WTC11 (cell line): ENCODE data around the gene MLLT1. TPM values are rescaled to one million over a fixed set of nuclear protein-coding genes. Genes with fewer than 3 reads are reported as not detected.

Experiments used
- ATAC-seq: fragments of 200-7000 bp; cut with Tn5 transposase; 2 replicates; pipeline ENCODE4 v1.10.0; 2021; ENCODE audit warnings: mild to moderate bottlenecking, moderate library complexity
- CTCF ChIA-PET: fragments of 300-600 bp; sonication (Branson Sonifier 250); formaldehyde crosslinking; loops from one replicate; lab custom pipeline; 2021; ENCODE audit warnings: antibody characterized with exemption; lab: Charles Lee
- POLR2A ChIA-PET: fragments of 350-600 bp; sonication (Branson Sonifier 250); formaldehyde crosslinking; loops from one replicate; lab custom pipeline; 2021; ENCODE audit warnings: antibody characterized with exemption; lab: Charles Lee
- DNase-seq: peaks from one replicate; pipeline ENCODE4 v3.0.0; 2021; ENCODE audit warnings: low spot score
- H3K27ac Mint-ChIP-seq: 2 replicates; pipeline ENCODE4 v1.8.0; 2021; ENCODE audit warnings: mixed read lengths
- H3K27me3 Mint-ChIP-seq: 2 replicates; pipeline ENCODE4 v1.8.0; 2021; ENCODE audit warnings: low read depth, mild to moderate bottlenecking, moderate library complexity, mixed read lengths
- H3K36me3 Mint-ChIP-seq: 2 replicates; pipeline ENCODE4 v1.8.0; 2021; ENCODE audit warnings: mixed read lengths
- H3K4me1 Mint-ChIP-seq: 2 replicates; pipeline ENCODE4 v1.8.0; 2022; ENCODE audit warnings: mixed read lengths
- H3K4me3 Mint-ChIP-seq: 2 replicates; pipeline ENCODE4 v1.8.0; 2021; ENCODE audit warnings: mild to moderate bottlenecking, moderate library complexity, mixed read lengths
- H3K9me3 Mint-ChIP-seq: 2 replicates; pipeline ENCODE4 v1.8.0; 2021; ENCODE audit warnings: mixed read lengths
- CREM ChIP-seq: sonication (generic); formaldehyde crosslinking; IDR thresholded peaks from 2 replicates; pipeline ENCODE4 v1.8.1; 2022; ENCODE audit warnings: mild to moderate bottlenecking, missing genetic modification reagents, moderate library complexity
- ETV6 ChIP-seq: sonication (generic); formaldehyde crosslinking; IDR thresholded peaks from 2 replicates; pipeline ENCODE4 v1.8.1; 2022; ENCODE audit warnings: mild to moderate bottlenecking, missing genetic modification reagents
- FOXK1 ChIP-seq: sonication (generic); formaldehyde crosslinking; IDR thresholded peaks from 2 replicates; pipeline ENCODE4 v1.8.0; 2022; ENCODE audit warnings: mild to moderate bottlenecking, moderate library complexity, missing genetic modification reagents
- MYBL2 ChIP-seq: sonication (generic); formaldehyde crosslinking; IDR thresholded peaks from 2 replicates; pipeline ENCODE4 v1.8.1; 2023; ENCODE audit warnings: mild to moderate bottlenecking, moderate library complexity, missing genetic modification reagents
- NFYB ChIP-seq: sonication (generic); formaldehyde crosslinking; conservative IDR thresholded peaks from 2 replicates; pipeline ENCODE4 v1.8.0; 2022; ENCODE audit warnings: low read depth, missing genetic modification reagents
- SMAD3 ChIP-seq: sonication (generic); formaldehyde crosslinking; IDR thresholded peaks from 2 replicates; pipeline ENCODE4 v1.8.0; 2022; ENCODE audit warnings: missing genetic modification reagents, mild to moderate bottlenecking, borderline replicate concordance
- TP53 ChIP-seq: sonication (generic); formaldehyde crosslinking; IDR thresholded peaks from 2 replicates; pipeline ENCODE4 v1.8.1; 2023; ENCODE audit warnings: mild to moderate bottlenecking, missing genetic modification reagents
- ZNF219 ChIP-seq: sonication (generic); formaldehyde crosslinking; IDR thresholded peaks from 2 replicates; pipeline ENCODE4 v1.8.0; 2023; ENCODE audit warnings: missing genetic modification reagents, mild to moderate bottlenecking, borderline replicate concordance
- ZNF263 ChIP-seq: sonication (generic); formaldehyde crosslinking; IDR thresholded peaks from 2 replicates; pipeline ENCODE4 v1.8.1; 2022; ENCODE audit warnings: low read depth, mild to moderate bottlenecking, moderate library complexity, missing genetic modification reagents
- total RNA-seq: library from RNA; stranded (reverse); gene quantifications from 3 replicates; pipeline ENCODE4 v1.2.3, GENCODE V29; 2021
- TF ChIP-seq, protein P1 (sequence below): sonication (generic); formaldehyde crosslinking; conservative IDR thresholded peaks from 2 replicates; pipeline ENCODE4 v1.8.1; 2022; ENCODE audit warnings: mild to moderate bottlenecking, missing genetic modification reagents
- TF ChIP-seq, protein P2 (sequence below): fragments of 250-450 bp; sonication (Bioruptor Pico); IDR thresholded peaks from 2 replicates; pipeline ENCODE4 v1.9.0; 2021; ENCODE audit warnings: mild to moderate bottlenecking
- TF ChIP-seq, protein P3 (sequence below): sonication (generic); formaldehyde crosslinking; IDR thresholded peaks from 2 replicates; pipeline ENCODE4 v1.8.1; 2023; ENCODE audit warnings: mild to moderate bottlenecking, missing genetic modification reagents, moderate library complexity
- TF ChIP-seq, protein P4 (sequence below): fragments of 250-450 bp; sonication (Bioruptor Pico); IDR thresholded peaks from 2 replicates; pipeline ENCODE4 v1.9.0; 2021; ENCODE audit warnings: mild to moderate bottlenecking, borderline replicate concordance
- TF ChIP-seq, protein P5 (sequence below): sonication (generic); formaldehyde crosslinking; IDR thresholded peaks from 2 replicates; pipeline ENCODE4 v1.8.1; 2022; ENCODE audit warnings: low read depth, mild to moderate bottlenecking, moderate library complexity, missing genetic modification reagents, borderline replicate concordance
- TF ChIP-seq, protein P6 (sequence below): sonication (generic); formaldehyde crosslinking; IDR thresholded peaks from 2 replicates; pipeline ENCODE4 v1.8.1; 2023; ENCODE audit warnings: mild to moderate bottlenecking, missing genetic modification reagents
- TF ChIP-seq, protein P7 (sequence below): fragments of 200-600 bp; IDR thresholded peaks from 2 replicates; pipeline ENCODE4 v1.8.0; 2022; ENCODE audit warnings: antibody characterized with exemption
- TF ChIP-seq, protein P8 (sequence below): sonication (generic); formaldehyde crosslinking; IDR thresholded peaks from 2 replicates; pipeline ENCODE4 v1.8.0; 2022; ENCODE audit warnings: mild to moderate bottlenecking, missing genetic modification reagents

Gene MLLT1
- total RNA-seq, 1 experiment from 2014 or later, result 58.2 TPM

DNA sequence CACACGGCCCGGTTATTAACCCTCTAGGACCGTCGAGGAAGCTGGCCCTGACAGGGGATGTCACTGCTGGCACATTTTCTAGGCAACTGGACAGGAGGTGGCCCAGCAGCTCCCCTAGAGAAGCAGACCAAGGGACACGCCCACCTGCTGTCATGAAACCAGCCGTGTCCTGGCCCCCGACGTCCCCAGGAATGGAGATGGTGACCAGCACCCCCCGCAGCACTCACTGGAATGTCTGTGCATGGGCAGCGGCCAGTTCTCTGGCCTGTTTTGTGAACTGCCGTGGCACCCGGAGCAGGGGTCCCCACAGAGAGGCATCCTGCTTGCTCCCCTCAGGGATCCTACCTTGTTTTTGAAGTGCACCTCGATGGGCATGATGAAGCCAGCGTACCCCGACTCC lies 17.9 kb downstream of the MLLT1 start (continued):
- TF ChIP-seq, protein P1, sequence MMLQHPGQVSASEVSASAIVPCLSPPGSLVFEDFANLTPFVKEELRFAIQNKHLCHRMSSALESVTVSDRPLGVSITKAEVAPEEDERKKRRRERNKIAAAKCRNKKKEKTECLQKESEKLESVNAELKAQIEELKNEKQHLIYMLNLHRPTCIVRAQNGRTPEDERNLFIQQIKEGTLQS (CRISPR knock-in tag), result no peak
- TF ChIP-seq ZNF219 (CRISPR knock-in tag) (no peak), SMAD3 (CRISPR knock-in tag) (no peak), NFYB (CRISPR knock-in tag) (no peak), ZNF263 (no peak), TP53 (CRISPR knock-in tag) (no peak), MYBL2 (CRISPR knock-in tag) (no peak)
- TF ChIP-seq, protein P2, sequence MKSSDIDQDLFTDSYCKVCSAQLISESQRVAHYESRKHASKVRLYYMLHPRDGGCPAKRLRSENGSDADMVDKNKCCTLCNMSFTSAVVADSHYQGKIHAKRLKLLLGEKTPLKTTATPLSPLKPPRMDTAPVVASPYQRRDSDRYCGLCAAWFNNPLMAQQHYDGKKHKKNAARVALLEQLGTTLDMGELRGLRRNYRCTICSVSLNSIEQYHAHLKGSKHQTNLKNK, result no peak
- TF ChIP-seq, protein P3, sequence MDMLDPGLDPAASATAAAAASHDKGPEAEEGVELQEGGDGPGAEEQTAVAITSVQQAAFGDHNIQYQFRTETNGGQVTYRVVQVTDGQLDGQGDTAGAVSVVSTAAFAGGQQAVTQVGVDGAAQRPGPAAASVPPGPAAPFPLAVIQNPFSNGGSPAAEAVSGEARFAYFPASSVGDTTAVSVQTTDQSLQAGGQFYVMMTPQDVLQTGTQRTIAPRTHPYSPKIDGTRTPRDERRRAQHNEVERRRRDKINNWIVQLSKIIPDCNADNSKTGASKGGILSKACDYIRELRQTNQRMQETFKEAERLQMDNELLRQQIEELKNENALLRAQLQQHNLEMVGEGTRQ (CRISPR knock-in tag), result no peak
- TF ChIP-seq, protein P4, sequence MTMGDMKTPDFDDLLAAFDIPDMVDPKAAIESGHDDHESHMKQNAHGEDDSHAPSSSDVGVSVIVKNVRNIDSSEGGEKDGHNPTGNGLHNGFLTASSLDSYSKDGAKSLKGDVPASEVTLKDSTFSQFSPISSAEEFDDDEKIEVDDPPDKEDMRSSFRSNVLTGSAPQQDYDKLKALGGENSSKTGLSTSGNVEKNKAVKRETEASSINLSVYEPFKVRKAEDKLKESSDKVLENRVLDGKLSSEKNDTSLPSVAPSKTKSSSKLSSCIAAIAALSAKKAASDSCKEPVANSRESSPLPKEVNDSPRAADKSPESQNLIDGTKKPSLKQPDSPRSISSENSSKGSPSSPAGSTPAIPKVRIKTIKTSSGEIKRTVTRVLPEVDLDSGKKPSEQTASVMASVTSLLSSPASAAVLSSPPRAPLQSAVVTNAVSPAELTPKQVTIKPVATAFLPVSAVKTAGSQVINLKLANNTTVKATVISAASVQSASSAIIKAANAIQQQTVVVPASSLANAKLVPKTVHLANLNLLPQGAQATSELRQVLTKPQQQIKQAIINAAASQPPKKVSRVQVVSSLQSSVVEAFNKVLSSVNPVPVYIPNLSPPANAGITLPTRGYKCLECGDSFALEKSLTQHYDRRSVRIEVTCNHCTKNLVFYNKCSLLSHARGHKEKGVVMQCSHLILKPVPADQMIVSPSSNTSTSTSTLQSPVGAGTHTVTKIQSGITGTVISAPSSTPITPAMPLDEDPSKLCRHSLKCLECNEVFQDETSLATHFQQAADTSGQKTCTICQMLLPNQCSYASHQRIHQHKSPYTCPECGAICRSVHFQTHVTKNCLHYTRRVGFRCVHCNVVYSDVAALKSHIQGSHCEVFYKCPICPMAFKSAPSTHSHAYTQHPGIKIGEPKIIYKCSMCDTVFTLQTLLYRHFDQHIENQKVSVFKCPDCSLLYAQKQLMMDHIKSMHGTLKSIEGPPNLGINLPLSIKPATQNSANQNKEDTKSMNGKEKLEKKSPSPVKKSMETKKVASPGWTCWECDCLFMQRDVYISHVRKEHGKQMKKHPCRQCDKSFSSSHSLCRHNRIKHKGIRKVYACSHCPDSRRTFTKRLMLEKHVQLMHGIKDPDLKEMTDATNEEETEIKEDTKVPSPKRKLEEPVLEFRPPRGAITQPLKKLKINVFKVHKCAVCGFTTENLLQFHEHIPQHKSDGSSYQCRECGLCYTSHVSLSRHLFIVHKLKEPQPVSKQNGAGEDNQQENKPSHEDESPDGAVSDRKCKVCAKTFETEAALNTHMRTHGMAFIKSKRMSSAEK (CRISPR knock-in tag), result no peak
- TF ChIP-seq, protein P5, sequence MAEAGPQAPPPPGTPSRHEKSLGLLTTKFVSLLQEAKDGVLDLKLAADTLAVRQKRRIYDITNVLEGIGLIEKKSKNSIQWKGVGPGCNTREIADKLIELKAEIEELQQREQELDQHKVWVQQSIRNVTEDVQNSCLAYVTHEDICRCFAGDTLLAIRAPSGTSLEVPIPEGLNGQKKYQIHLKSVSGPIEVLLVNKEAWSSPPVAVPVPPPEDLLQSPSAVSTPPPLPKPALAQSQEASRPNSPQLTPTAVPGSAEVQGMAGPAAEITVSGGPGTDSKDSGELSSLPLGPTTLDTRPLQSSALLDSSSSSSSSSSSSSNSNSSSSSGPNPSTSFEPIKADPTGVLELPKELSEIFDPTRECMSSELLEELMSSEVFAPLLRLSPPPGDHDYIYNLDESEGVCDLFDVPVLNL (CRISPR knock-in tag), result no peak

DNA sequence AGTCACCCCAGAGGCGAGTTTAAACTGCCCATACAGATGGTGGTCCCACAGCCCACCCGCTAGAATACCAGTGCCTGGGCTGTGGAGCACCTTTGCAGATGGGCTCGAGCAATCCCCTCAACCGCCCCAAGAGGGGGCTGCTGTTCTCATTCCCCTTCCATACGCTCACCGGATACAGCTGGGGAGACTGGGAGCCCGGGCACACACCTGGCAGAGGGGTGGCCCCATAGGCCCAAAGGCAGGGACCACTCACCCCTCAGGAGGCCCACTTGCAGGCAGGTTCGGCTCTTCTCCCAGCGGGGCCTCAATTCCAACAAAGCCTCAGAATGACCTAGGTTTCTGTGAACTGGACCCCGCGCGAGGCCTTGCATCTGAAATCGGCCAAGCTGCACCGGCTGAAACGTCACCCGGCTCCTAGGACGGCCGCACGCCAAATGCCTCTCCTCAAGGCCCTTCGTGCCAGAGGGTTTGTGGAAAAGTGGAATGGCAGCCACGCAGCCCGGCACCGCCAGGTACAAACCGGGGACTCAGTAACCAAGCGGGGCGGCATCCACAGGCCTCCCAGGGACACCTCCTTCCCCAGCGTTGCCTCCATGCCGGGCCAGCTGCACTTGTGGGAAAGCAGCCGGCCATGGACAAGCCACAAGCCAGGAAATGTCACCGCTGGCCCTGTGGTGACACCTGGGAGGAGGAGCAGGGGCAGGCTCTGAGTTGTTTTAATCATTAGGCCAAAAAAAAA lies 18.7 kb downstream of the MLLT1 start:
- peaks cover 5% of the 10 kb centered on the region; the same call in 1 of the 2 replicates for H3K9me3 Mint-ChIP-seq
- POLR2A ChIA-PET, result interaction anchor here (1.0 kb wide), 1 partner anchor 43 kb away, joined by 4 read pairs; no protein-coding TSS in a partner anchor
- TF ChIP-seq ETV6 (CRISPR knock-in tag) (no peak), MYBL2 (CRISPR knock-in tag) (no peak), FOXK1 (CRISPR knock-in tag) (no peak), CREM (no peak)
- TF ChIP-seq, protein P6, sequence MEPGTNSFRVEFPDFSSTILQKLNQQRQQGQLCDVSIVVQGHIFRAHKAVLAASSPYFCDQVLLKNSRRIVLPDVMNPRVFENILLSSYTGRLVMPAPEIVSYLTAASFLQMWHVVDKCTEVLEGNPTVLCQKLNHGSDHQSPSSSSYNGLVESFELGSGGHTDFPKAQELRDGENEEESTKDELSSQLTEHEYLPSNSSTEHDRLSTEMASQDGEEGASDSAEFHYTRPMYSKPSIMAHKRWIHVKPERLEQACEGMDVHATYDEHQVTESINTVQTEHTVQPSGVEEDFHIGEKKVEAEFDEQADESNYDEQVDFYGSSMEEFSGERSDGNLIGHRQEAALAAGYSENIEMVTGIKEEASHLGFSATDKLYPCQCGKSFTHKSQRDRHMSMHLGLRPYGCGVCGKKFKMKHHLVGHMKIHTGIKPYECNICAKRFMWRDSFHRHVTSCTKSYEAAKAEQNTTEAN, result no peak
- TF ChIP-seq, protein P7, sequence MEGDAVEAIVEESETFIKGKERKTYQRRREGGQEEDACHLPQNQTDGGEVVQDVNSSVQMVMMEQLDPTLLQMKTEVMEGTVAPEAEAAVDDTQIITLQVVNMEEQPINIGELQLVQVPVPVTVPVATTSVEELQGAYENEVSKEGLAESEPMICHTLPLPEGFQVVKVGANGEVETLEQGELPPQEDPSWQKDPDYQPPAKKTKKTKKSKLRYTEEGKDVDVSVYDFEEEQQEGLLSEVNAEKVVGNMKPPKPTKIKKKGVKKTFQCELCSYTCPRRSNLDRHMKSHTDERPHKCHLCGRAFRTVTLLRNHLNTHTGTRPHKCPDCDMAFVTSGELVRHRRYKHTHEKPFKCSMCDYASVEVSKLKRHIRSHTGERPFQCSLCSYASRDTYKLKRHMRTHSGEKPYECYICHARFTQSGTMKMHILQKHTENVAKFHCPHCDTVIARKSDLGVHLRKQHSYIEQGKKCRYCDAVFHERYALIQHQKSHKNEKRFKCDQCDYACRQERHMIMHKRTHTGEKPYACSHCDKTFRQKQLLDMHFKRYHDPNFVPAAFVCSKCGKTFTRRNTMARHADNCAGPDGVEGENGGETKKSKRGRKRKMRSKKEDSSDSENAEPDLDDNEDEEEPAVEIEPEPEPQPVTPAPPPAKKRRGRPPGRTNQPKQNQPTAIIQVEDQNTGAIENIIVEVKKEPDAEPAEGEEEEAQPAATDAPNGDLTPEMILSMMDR, result peak; percentile 57
- TF ChIP-seq, protein P8, sequence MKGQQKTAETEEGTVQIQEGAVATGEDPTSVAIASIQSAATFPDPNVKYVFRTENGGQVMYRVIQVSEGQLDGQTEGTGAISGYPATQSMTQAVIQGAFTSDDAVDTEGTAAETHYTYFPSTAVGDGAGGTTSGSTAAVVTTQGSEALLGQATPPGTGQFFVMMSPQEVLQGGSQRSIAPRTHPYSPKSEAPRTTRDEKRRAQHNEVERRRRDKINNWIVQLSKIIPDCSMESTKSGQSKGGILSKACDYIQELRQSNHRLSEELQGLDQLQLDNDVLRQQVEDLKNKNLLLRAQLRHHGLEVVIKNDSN, result no peak
- CTCF ChIA-PET, result interaction anchor here (0.6 to 2.5 kb wide), 18 partner anchors 9 to 200 kb away, joined by 3 to 36 read pairs (median 4); partner anchors contain the start of gene ALKBH7
- peaks cover 49% of the 10 kb centered on the region for H3K36me3 Mint-ChIP-seq
- no peak overlapping the region for H3K4me3 Mint-ChIP-seq
- H3K4me1 Mint-ChIP-seq, result peaks cover 16% of the 10 kb centered on the region
- peak; percentile 81 for DNase-seq
- H3K27me3 Mint-ChIP-seq, result no peaks in the 10 kb centered on the region
- peak; percentile 97 for ATAC-seq
- no peak overlapping the region for H3K27ac Mint-ChIP-seq
